ENCODE measurements around the gene ECI2.

GRCh38 chr6:4145083-4145482, 9.7 kb upstream of the ECI2 start:
- TF ChIP-seq, protein P1, sequence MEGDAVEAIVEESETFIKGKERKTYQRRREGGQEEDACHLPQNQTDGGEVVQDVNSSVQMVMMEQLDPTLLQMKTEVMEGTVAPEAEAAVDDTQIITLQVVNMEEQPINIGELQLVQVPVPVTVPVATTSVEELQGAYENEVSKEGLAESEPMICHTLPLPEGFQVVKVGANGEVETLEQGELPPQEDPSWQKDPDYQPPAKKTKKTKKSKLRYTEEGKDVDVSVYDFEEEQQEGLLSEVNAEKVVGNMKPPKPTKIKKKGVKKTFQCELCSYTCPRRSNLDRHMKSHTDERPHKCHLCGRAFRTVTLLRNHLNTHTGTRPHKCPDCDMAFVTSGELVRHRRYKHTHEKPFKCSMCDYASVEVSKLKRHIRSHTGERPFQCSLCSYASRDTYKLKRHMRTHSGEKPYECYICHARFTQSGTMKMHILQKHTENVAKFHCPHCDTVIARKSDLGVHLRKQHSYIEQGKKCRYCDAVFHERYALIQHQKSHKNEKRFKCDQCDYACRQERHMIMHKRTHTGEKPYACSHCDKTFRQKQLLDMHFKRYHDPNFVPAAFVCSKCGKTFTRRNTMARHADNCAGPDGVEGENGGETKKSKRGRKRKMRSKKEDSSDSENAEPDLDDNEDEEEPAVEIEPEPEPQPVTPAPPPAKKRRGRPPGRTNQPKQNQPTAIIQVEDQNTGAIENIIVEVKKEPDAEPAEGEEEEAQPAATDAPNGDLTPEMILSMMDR (IDR thresholded peaks at IDR 0.05): no peak
- TF ChIP-seq POLR2A (IDR thresholded peaks at IDR 0.05): no peak

All from heart left ventricle (tissue), 13 donors.